K562 (cell line): ENCODE data around the gene HNRNPDL. TPM values are rescaled to one million over a fixed set of nuclear protein-coding genes. Genes with fewer than 3 reads are reported as not detected.

ENCODE experiments used
- AFF4 ChIP-seq: sonication (generic); formaldehyde crosslinking; IDR thresholded peaks from 2 replicates; pipeline ENCODE4 v1.8.0; 2023; ENCODE audit warnings: mild to moderate bottlenecking, missing genetic modification reagents
- DACH1 ChIP-seq: fragments of 450-650 bp; IDR thresholded peaks from 2 replicates; pipeline ENCODE4 v1.6.1; 2018; ENCODE audit not compliant: partially characterized antibody
- DMBX1 ChIP-seq: fragments of 250-450 bp; sonication (Bioruptor Pico); IDR thresholded peaks from 2 replicates; pipeline ENCODE4 v1.8.0; 2022; ENCODE audit warnings: inconsistent platforms, mild to moderate bottlenecking, moderate library complexity, borderline replicate concordance
- EP400 ChIP-seq: fragments of 450-650 bp; IDR thresholded peaks from 2 replicates; pipeline ENCODE4 v1.6.1; 2017; ENCODE audit warnings: antibody characterized with exemption, mild to moderate bottlenecking, moderate library complexity
- FIP1L1 ChIP-seq: fragments of 200-400 bp; formaldehyde crosslinking; IDR thresholded peaks from 2 replicates; pipeline ENCODE4 v1.6.1; 2018; ENCODE audit warnings: mild to moderate bottlenecking, low read depth, low read length; ENCODE audit not compliant: poor library complexity, severe bottlenecking
- HDAC8 ChIP-seq: fragments of 450-650 bp; IDR thresholded peaks from 2 replicates; pipeline ENCODE4 v1.6.1; 2016; ENCODE audit warnings: mild to moderate bottlenecking, missing genetic modification characterization, moderate library complexity, missing compliant biosample characterization
- MITF ChIP-seq: IDR thresholded peaks from 2 replicates; pipeline ENCODE4 v1.6.1; 2014; ENCODE audit warnings: antibody characterized with exemption
- RAD51 ChIP-seq: fragments of 450-650 bp; IDR thresholded peaks from 2 replicates; pipeline ENCODE4 v1.7.1; 2016; ENCODE audit warnings: low read depth, mild to moderate bottlenecking, borderline replicate concordance
- SMARCE1 ChIP-seq: fragments of 450-650 bp; IDR thresholded peaks from 2 replicates; pipeline ENCODE4 v1.7.1; 2016; ENCODE audit warnings: mild to moderate bottlenecking
- SPI1 ChIP-seq: IDR thresholded peaks from 2 replicates; pipeline ENCODE4 v1.6.1; 2011; ENCODE audit warnings: low read depth, low read length, control low read depth, borderline replicate concordance
- TAF7 ChIP-seq: fragments of 450-650 bp; IDR thresholded peaks from 2 replicates; pipeline ENCODE4 v1.6.1; 2016; ENCODE audit warnings: missing genetic modification characterization, missing compliant biosample characterization
- YBX1 ChIP-seq: fragments of 450-650 bp; IDR thresholded peaks from 2 replicates; pipeline ENCODE4 v1.7.1; 2016; ENCODE audit warnings: mild to moderate bottlenecking
- ZBTB17 ChIP-seq: fragments of 450-650 bp; formaldehyde crosslinking; IDR thresholded peaks from 2 replicates; pipeline ENCODE4 v1.4.0; 2020; ENCODE audit warnings: mild to moderate bottlenecking
- ZNF232 ChIP-seq: sonication (generic); formaldehyde crosslinking; IDR thresholded peaks from 2 replicates; pipeline ENCODE4 v1.8.0; 2022; ENCODE audit warnings: mild to moderate bottlenecking, missing genetic modification reagents
- ZNF324 ChIP-seq: fragments of 250-450 bp; sonication (Bioruptor Pico); IDR thresholded peaks from 2 replicates; pipeline ENCODE4 v1.4.0; 2020; ENCODE audit warnings: mild to moderate bottlenecking
- polyA plus RNA-seq, 8 experiments: library from polyadenylated mRNA; depleted of rRNA in 4 of 8; stranded (reverse) in 5 of 8; unstranded in 3 of 8; fragments of >200 nt; fragmentation: Nextera tagmentation in 2 of 8; fragmentation: Illumina TruSeq in 1 of 8; extraction: Ambion mirVana in 2 of 8; extraction: Trizol in 1 of 8; gene quantifications; 2 replicates each; pipeline versions ENCODE4 v1.2.1 to v1.2.3, GENCODE V29; 2011 to 2014; ENCODE audit warnings: inconsistent platforms in 1 of 8, missing spikeins in 1 of 8
- total RNA-seq, 7 experiments: library from RNA; depleted of rRNA in 6 of 7; stranded (reverse); fragments of >200 nt in 6 of 7; fragmentation: Illumina TruSeq in 2 of 7; extraction: Trizol in 2 of 7; gene quantifications; 2 replicates each; pipeline versions ENCODE4 v1.2.1 to v1.2.3, GENCODE V29; 2011 to 2021; ENCODE audit warnings: low replicate concordance in 1 of 7
- TF ChIP-seq, protein P1 (sequence below): fragments of 250-450 bp; sonication (Bioruptor Pico); IDR thresholded peaks from 2 replicates; pipeline ENCODE4 v1.4.0; 2020; ENCODE audit warnings: mild to moderate bottlenecking
- TF ChIP-seq, protein P2 (sequence below): fragments of 450-650 bp; formaldehyde crosslinking; IDR thresholded peaks from 2 replicates; pipeline ENCODE4 v1.4.0; 2022; ENCODE audit warnings: missing genetic modification characterization
- TF ChIP-seq, protein P3 (sequence below): fragments of 250-450 bp; sonication (Bioruptor Pico); IDR thresholded peaks from 2 replicates; pipeline ENCODE4 v1.5.0; 2021

HNRNPDL gene
- total and polyA plus RNA-seq, 9 of the 15 experiments (the other 6 are each of a cell fraction or from before 2014, with no cell fraction given): 243 to 652 (median 351) TPM

DNA sequence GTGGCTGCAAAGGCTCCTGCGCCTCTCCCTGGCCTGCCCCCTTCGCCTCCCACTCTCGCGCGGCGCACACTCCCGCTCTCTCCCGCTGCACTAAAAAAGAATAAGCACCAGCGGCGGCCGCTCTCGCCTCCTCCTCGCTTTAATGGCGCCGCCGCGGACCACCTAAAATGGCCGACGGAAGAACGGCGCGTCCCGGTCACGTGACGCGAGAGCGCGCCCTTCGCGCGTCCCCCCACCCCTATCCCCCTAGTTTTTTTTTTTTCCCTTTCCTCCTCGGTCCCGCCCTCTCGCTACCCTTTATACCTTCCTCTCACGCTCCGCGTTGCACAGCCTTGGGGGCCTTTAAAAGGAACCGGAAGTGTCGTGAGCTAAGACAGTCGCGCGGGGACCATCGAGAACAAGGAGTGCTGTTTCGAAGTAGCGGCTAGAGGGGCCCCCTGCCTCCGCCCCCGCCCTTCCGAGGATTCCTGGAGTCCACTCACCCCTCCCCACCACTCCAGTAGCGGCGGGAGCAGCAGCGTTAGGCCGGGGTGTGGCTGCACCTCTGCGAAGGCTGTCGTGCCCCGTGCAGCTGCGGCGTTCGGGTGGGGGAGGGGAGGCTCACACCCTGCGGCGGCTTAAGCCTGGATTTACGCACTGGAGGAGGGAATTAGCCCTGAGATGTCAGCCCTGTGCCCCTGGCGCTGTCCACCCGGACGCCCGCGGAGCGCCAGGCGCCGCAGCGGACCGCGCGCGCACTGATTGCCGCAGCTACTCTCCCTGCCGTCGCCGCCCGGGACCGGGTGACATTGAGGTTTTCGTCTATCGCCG is 56.2 kb downstream of the HNRNPDL start, which contains the start of gene HNRNPD (continued):
- TF ChIP-seq, protein P1, sequence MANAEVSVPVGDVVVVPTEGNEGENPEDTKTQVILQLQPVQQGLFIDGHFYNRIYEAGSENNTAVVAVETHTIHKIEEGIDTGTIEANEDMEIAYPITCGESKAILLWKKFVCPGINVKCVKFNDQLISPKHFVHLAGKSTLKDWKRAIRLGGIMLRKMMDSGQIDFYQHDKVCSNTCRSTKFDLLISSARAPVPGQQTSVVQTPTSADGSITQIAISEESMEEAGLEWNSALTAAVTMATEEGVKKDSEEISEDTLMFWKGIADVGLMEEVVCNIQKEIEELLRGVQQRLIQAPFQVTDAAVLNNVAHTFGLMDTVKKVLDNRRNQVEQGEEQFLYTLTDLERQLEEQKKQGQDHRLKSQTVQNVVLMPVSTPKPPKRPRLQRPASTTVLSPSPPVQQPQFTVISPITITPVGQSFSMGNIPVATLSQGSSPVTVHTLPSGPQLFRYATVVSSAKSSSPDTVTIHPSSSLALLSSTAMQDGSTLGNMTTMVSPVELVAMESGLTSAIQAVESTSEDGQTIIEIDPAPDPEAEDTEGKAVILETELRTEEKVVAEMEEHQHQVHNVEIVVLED (CRISPR knock-in tag): peak; percentile 59; the same call in 1 of the 2 replicates
- TF ChIP-seq ZBTB17 (CRISPR knock-in tag) (peak; percentile 98), HDAC8 (tag) (no peak), SPI1 (peak; percentile 68), RAD51 (peak; percentile 99), YBX1 (no peak), DACH1 (peak; percentile 50), ZNF324 (CRISPR knock-in tag) (no peak), EP400 (peak; percentile 93), SMARCE1 (peak; percentile 14; the same call in 1 of the 2 replicates), MITF (peak; percentile 82), FIP1L1 (peak; percentile 86), DMBX1 (CRISPR knock-in tag) (no peak), TAF7 (peak; percentile 72), AFF4 (CRISPR knock-in tag) (peak; percentile 93), ZNF232 (peak; percentile 64; the same call in 1 of the 2 replicates)
- TF ChIP-seq, protein P2, sequence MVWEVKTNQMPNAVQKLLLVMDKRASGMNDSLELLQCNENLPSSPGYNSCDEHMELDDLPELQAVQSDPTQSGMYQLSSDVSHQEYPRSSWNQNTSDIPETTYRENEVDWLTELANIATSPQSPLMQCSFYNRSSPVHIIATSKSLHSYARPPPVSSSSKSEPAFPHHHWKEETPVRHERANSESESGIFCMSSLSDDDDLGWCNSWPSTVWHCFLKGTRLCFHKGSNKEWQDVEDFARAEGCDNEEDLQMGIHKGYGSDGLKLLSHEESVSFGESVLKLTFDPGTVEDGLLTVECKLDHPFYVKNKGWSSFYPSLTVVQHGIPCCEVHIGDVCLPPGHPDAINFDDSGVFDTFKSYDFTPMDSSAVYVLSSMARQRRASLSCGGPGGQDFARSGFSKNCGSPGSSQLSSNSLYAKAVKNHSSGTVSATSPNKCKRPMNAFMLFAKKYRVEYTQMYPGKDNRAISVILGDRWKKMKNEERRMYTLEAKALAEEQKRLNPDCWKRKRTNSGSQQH (CRISPR knock-in tag): no peak
- TF ChIP-seq, protein P3, sequence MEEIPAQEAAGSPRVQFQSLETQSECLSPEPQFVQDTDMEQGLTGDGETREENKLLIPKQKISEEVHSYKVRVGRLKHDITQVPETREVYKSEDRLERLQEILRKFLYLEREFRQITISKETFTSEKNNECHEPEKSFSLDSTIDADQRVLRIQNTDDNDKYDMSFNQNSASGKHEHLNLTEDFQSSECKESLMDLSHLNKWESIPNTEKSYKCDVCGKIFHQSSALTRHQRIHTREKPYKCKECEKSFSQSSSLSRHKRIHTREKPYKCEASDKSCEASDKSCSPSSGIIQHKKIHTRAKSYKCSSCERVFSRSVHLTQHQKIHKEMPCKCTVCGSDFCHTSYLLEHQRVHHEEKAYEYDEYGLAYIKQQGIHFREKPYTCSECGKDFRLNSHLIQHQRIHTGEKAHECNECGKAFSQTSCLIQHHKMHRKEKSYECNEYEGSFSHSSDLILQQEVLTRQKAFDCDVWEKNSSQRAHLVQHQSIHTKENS: no peak
